Endothelial cell of umbilical vein (primary cell): ENCODE data around the gene TNS2. TPM values are rescaled to one million over a fixed set of nuclear protein-coding genes. Genes with fewer than 3 reads are reported as not detected.
"Not testable (repeated sequence)": the region's sequence is repeated elsewhere in the genome, so short reads cannot be mapped to it uniquely, and the experiment has no call there.

ENCODE experiments used
- BruUV-seq: library from RNA; stranded (reverse); fragments of 400-500 nt; replicated peaks from 2 replicates; lab custom pipeline; 2021; lab: Mats Ljungman, UMichigan
- CTCF ChIA-PET: fragments of 300-600, 350-600 bp; sonication (Branson Sonifier 250); formaldehyde crosslinking; loops from one replicate; lab custom pipeline; 2021; ENCODE audit warnings: antibody characterized with exemption, inconsistent platforms; lab: Charles Lee
- POLR2A ChIA-PET: fragments of 300-600, 350-600 bp; sonication (Branson Sonifier 250); formaldehyde crosslinking; loops from one replicate; lab custom pipeline; 2021; ENCODE audit warnings: antibody characterized with exemption, inconsistent platforms; lab: Charles Lee
- DNase-seq: peaks from one replicate; pipeline ENCODE4 v3.0.0-alpha.2; 2011; ENCODE audit warnings: low read depth, low spot score
- FAIRE-seq: peaks from 2 replicates; lab custom pipeline; 2011; peaks lifted over from hg19 to GRCh38; lab: Jason Lieb, UNC
- H2AFZ ChIP-seq: 2 replicates; pipeline ENCODE4 v1.6.0; 2012; ENCODE audit warnings: low read depth, low read length, control low read depth, inconsistent platforms
- H3K27ac ChIP-seq: 2 replicates; pipeline ENCODE4 v1.5.1; 2011; ENCODE audit warnings: low read depth, mild to moderate bottlenecking, control low read depth, low read length, moderate library complexity; ENCODE audit not compliant: insufficient read depth
- H3K27me3 ChIP-seq, 2 experiments: 2 replicates each; pipeline versions ENCODE4 v1.6.0 to v1.6.1; 2011; ENCODE audit warnings: low read length in 2 of 2, mixed read lengths in 1 of 2; ENCODE audit not compliant: control insufficient read depth in 2 of 2, insufficient read depth in 2 of 2
- H3K36me3 ChIP-seq, 2 experiments: 2 replicates in 1 of 2; 3 replicates in 1 of 2; pipeline ENCODE4 v1.5.1; 2011; ENCODE audit warnings: low read length in 2 of 2, mild to moderate bottlenecking in 1 of 2, moderate library complexity in 1 of 2; ENCODE audit not compliant: control insufficient read depth in 2 of 2, insufficient read depth in 2 of 2; ENCODE audit errors: extremely low read depth in 1 of 2
- H3K4me1 ChIP-seq: 3 replicates; pipeline ENCODE4 v1.5.1; 2011; ENCODE audit warnings: mild to moderate bottlenecking, low read length; ENCODE audit not compliant: control insufficient read depth, insufficient read depth; ENCODE audit errors: extremely low read depth
- H3K4me2 ChIP-seq: 2 replicates; pipeline ENCODE4 v1.6.1; 2011; ENCODE audit warnings: low read length, control low read depth, mixed read lengths; ENCODE audit not compliant: insufficient read depth
- H3K4me3 ChIP-seq, 3 experiments: fragments of 200-600 bp in 1 of 3; sonication (generic), shearing (Covaris generic) in 1 of 3; replicated peaks in 1 of 3; 2 replicates each; pipeline ENCODE4 v1.5.1; 2011 to 2016; ENCODE audit warnings: control low read depth in 3 of 3, low read length in 3 of 3, mild to moderate bottlenecking in 2 of 3, inconsistent platforms in 1 of 3, low read depth in 1 of 3, moderate library complexity in 1 of 3; ENCODE audit not compliant: insufficient read depth in 1 of 3
- H3K79me2 ChIP-seq: 2 replicates; pipeline ENCODE4 v1.6.0; 2012; ENCODE audit warnings: low read length, inconsistent platforms; ENCODE audit not compliant: control insufficient read depth, insufficient read depth
- H3K9ac ChIP-seq: replicated peaks from 2 replicates; pipeline ENCODE3; 2011; ENCODE audit warnings: low read length, control low read depth; ENCODE audit not compliant: insufficient read depth; ENCODE audit errors: extremely low read depth
- H3K9me1 ChIP-seq: replicated peaks from 3 replicates; pipeline ENCODE4 v1.6.0; 2011; ENCODE audit warnings: mild to moderate bottlenecking, low read length; ENCODE audit not compliant: control insufficient read depth, insufficient read depth; ENCODE audit errors: extremely low read depth
- H3K9me3 ChIP-seq: replicated peaks from 2 replicates; pipeline ENCODE4 v1.5.1; 2012; ENCODE audit warnings: low read length, inconsistent platforms; ENCODE audit not compliant: control insufficient read depth, insufficient read depth
- H4K20me1 ChIP-seq: replicated peaks from 2 replicates; pipeline ENCODE3; 2011; ENCODE audit warnings: mild to moderate bottlenecking, low read length; ENCODE audit not compliant: control insufficient read depth, insufficient read depth; ENCODE audit errors: extremely low read depth
- CTCF ChIP-seq, 2 donors: IDR thresholded peaks; 1 replicate in 1 of 2; 2 replicates in 1 of 2; pipeline ENCODE4 v1.5.1; 2011; ENCODE audit warnings: low read length in 2 of 2, mild to moderate bottlenecking in 2 of 2, moderate library complexity in 2 of 2, control low read depth in 1 of 2, inconsistent platforms in 1 of 2, low read depth in 1 of 2; ENCODE audit not compliant: insufficient read depth in 1 of 2; ENCODE audit errors: extremely low read depth in 1 of 2
- EZH2 ChIP-seq: IDR thresholded peaks from 2 replicates; pipeline ENCODE4 v1.6.1; 2012; ENCODE audit warnings: borderline replicate concordance, low read depth, mild to moderate bottlenecking, moderate library complexity, low read length, inconsistent platforms; ENCODE audit not compliant: severe bottlenecking
- FOS ChIP-seq: IDR thresholded peaks from 2 replicates; pipeline ENCODE4 v1.6.1; 2011; ENCODE audit warnings: mild to moderate bottlenecking, low read length, moderate library complexity, borderline replicate concordance; ENCODE audit not compliant: insufficient read depth
- GATA2 ChIP-seq: IDR thresholded peaks from 2 replicates; pipeline ENCODE4 v1.7.0; 2011; ENCODE audit warnings: low read depth, mild to moderate bottlenecking, moderate library complexity, mixed read lengths, low read length; ENCODE audit not compliant: insufficient read length, insufficient read depth
- JUN ChIP-seq: IDR thresholded peaks from 2 replicates; pipeline ENCODE4 v1.6.1; 2011; ENCODE audit warnings: borderline replicate concordance, low read depth; ENCODE audit not compliant: insufficient read length, insufficient read depth
- MAX ChIP-seq: IDR thresholded peaks from 2 replicates; pipeline ENCODE4 v1.6.1; 2011; ENCODE audit not compliant: insufficient read depth, insufficient read length
- MYC ChIP-seq: IDR thresholded peaks from one replicate; pipeline ENCODE4 v1.6.1; 2011; ENCODE audit warnings: mild to moderate bottlenecking, low read depth, low read length
- POLR2A ChIP-seq: IDR thresholded peaks from 2 replicates; pipeline ENCODE4 v1.6.1; 2012; ENCODE audit warnings: low read depth, mild to moderate bottlenecking, control low read depth, low read length
- POLR2AphosphoS5 ChIP-seq: IDR thresholded peaks from 2 replicates; pipeline ENCODE4 v1.6.1; 2012; ENCODE audit warnings: low read depth, mild to moderate bottlenecking, control low read depth, low read length, moderate library complexity; ENCODE audit not compliant: insufficient read depth
- dilution Hi-C: fragments of 300-500 bp; cut with MboI; formaldehyde crosslinking; loops from one replicate; pipeline ENCODE4 v1.15.0; 2019; ENCODE audit warnings: low sequenced_read_pairs; ENCODE audit not compliant: extremely low pct_ligation_motif_present
- intact Hi-C: fragments of 100-400 bp; cut with micrococcal nuclease; formaldehyde crosslinking; loops from one replicate; pipeline ENCODE4 v1.10.0; 2022
- polyA plus RNA-seq, 4 experiments: library from polyadenylated mRNA; depleted of rRNA in 3 of 4; stranded (reverse) in 3 of 4; unstranded in 1 of 4; fragments of >200 nt; gene quantifications; 2 replicates each; pipeline versions ENCODE4 v1.2.1 to v1.2.3, GENCODE V29; 2011 to 2012; ENCODE audit warnings: missing spikeins in 1 of 4
- total RNA-seq: library from RNA; stranded (reverse); gene quantifications from 2 replicates; pipeline ENCODE4 v1.2.3, GENCODE V29; 2021

TNS2 gene
- total and polyA plus RNA-seq, 2 donors (not counting 3 experiments of a cell fraction or from before 2014, with no cell fraction given): 84.5 to 106 TPM

- H3K9me3 ChIP-seq, H3K4me1 ChIP-seq, dilution Hi-C loops, DNase-seq, H4K20me1 ChIP-seq, H3K4me3 ChIP-seq, H3K4me2 ChIP-seq, FAIRE-seq, H2AFZ ChIP-seq, H3K9ac ChIP-seq, intact Hi-C loops, H3K27me3 ChIP-seq, H3K27ac ChIP-seq, H3K9me1 ChIP-seq, BruUV-seq, POLR2A ChIA-PET: not testable (repeated sequence)
- peaks cover 18% of the 10 kb centered on the region for H3K79me2 ChIP-seq
- H3K36me3 ChIP-seq: peaks cover 32 to 33% of the 10 kb centered on the region in 2 experiments
- CTCF ChIA-PET: interaction anchor here (2.5 kb wide), 1 partner anchor 11 kb away, joined by 16 read pairs; no protein-coding TSS in a partner anchor
Observed at GRCh38 chr12:53027014-53027413, 22.9 kb upstream of the TNS2 start.

DNA sequence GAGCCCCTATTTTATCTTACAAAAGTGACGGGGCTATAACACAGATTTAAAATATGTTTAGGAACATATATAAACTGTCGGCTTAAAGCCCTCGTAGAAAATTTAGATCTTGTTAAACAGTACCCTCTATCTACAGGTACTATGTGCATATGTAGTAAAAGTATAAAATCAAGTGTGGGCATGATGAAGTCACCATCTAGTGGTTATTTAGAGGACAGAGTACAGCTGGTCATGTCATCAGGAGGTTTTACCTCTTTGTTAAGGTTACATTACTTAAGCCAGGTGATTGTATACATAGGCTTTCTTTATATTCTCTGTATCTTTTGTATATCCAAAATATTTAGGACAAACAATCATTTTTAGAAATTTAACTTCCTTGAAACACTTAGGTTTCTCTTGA, 18.2 kb upstream of the TNS2 start:
- POLR2A ChIA-PET: no interaction called here

More for the DNA sequence above, 18.2 kb upstream of the TNS2 start:
- no peak for DNase-seq
- Histone ChIP-seq H3K9me1 (no peaks in the 10 kb centered on the region), H3K79me2 (peaks cover 13% of the 10 kb centered on the region), H3K4me2 (no peak overlapping the region), H3K4me3 (no peak overlapping the region), H3K4me1 (peaks cover 5% of the 10 kb centered on the region), H2AFZ (no peak overlapping the region), H4K20me1 (no peaks in the 10 kb centered on the region), H3K27me3 (no peaks in the 10 kb centered on the region), H3K9me3 (no peaks in the 10 kb centered on the region), H3K36me3 (peaks cover 30 to 41% of the 10 kb centered on the region in 2 experiments), H3K27ac (no peak overlapping the region), H3K9ac (no peak overlapping the region)
- no TSS peak for BruUV-seq
- intact Hi-C loops (no loop called here), dilution Hi-C loops (no loop called here)
- FAIRE-seq: no peak
- CTCF ChIA-PET: interaction anchor here (0.6 to 0.8 kb wide), 2 partner anchors 40 to 67 kb away, joined by 3 to 5 read pairs; no protein-coding TSS in a partner anchor
- TF ChIP-seq POLR2AphosphoS5: no peak
- no peak for TF ChIP-seq POLR2A
- TF ChIP-seq MYC: no peak
- TF ChIP-seq GATA2: no peak
- TF ChIP-seq EZH2: no peak
- TF ChIP-seq FOS: no peak
- no peak for TF ChIP-seq MAX
- no peak for TF ChIP-seq JUN
- no peak for TF ChIP-seq CTCF (IDR thresholded peaks at IDR 0.05; ENCODE audit: extremely low read depth in 1 of 2, insufficient read depth in 1 of 2, low read depth in 1 of 2, low read length in 2 of 2)
